ENCODE measurements around the gene C4BPB. TPM values are rescaled to one million over a fixed set of nuclear protein-coding genes. Genes with fewer than 3 reads are reported as not detected.
A peak's percentile ranks its signal among the peaks of the same experiment; 100 is the strongest.

The C4BPB gene
- total RNA-seq, 3 donors from 2014 or later, result 4.4 to 20.0 (median 7.2) TPM

DNA sequence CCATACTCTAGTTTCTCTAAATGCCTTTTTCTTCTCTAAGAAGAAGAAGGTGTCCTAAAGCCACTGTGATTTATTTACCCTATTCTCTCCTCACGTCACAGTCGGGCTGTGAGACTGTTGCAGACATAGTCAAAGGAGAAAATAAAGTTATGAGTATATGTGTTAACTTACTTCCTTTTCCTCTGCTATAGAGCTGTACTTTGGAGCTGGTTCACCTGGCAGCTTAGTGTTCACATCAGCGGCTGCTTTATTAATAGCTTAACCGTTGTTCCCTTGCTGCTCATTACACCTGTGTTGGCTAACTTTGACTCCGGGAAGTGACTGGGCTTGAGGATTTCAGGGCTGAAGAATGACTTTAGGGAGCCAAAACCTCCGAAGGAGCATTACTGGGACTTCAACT, 32.0 kb upstream of the C4BPB start:
- no peaks in the 10 kb centered on the region for H3K9me3 ChIP-seq
- peak in 1 of 3 donors; percentile 68 for DNase-seq
- ATAC-seq, result peak; percentile 67
- peaks cover 13% of the 10 kb centered on the region for H3K4me1 ChIP-seq (ENCODE audit: low read depth)
- TF ChIP-seq, protein P1, sequence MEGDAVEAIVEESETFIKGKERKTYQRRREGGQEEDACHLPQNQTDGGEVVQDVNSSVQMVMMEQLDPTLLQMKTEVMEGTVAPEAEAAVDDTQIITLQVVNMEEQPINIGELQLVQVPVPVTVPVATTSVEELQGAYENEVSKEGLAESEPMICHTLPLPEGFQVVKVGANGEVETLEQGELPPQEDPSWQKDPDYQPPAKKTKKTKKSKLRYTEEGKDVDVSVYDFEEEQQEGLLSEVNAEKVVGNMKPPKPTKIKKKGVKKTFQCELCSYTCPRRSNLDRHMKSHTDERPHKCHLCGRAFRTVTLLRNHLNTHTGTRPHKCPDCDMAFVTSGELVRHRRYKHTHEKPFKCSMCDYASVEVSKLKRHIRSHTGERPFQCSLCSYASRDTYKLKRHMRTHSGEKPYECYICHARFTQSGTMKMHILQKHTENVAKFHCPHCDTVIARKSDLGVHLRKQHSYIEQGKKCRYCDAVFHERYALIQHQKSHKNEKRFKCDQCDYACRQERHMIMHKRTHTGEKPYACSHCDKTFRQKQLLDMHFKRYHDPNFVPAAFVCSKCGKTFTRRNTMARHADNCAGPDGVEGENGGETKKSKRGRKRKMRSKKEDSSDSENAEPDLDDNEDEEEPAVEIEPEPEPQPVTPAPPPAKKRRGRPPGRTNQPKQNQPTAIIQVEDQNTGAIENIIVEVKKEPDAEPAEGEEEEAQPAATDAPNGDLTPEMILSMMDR (IDR thresholded peaks at IDR 0.05), result peak; percentile 7
- intact Hi-C loops (cut with DNase I, micrococcal nuclease), result no loop called here
- H3K4me3 ChIP-seq, result no peak overlapping the region
- no peaks in the 10 kb centered on the region for H3K36me3 ChIP-seq (ENCODE audit: low read depth)

DNA sequence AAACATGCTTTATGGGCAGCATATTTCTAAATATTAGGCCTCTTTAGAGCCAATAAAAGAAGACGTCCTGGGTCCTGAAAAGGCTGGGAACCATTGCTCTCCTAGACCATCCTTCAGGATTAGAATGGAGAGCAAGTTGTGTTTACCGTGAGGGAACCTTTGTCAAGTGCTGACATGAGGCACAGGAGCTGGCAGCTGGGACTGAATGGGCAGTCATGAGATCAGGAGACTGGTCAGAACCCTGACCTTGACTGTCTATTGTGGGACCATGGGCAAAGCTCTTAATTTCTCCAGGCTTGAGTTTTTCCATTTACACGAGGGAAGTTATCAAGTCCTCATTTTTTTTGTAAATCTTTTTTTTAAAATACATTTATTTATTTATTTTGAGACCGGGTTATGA, 30.4 kb upstream of the C4BPB start:
- Histone ChIP-seq H3K36me3 (ENCODE audit: low read depth) (no peaks in the 10 kb centered on the region), H3K4me1 (ENCODE audit: low read depth) (peaks cover 5% of the 10 kb centered on the region), H3K4me3 (no peak overlapping the region), H3K9me3 (no peaks in the 10 kb centered on the region)
- DNase-seq, result no peak
- TF ChIP-seq, protein P1 (IDR thresholded peaks at IDR 0.05), result no peak
- intact Hi-C loops (cut with DNase I, micrococcal nuclease), result no loop called here
- no peak for ATAC-seq

DNA sequence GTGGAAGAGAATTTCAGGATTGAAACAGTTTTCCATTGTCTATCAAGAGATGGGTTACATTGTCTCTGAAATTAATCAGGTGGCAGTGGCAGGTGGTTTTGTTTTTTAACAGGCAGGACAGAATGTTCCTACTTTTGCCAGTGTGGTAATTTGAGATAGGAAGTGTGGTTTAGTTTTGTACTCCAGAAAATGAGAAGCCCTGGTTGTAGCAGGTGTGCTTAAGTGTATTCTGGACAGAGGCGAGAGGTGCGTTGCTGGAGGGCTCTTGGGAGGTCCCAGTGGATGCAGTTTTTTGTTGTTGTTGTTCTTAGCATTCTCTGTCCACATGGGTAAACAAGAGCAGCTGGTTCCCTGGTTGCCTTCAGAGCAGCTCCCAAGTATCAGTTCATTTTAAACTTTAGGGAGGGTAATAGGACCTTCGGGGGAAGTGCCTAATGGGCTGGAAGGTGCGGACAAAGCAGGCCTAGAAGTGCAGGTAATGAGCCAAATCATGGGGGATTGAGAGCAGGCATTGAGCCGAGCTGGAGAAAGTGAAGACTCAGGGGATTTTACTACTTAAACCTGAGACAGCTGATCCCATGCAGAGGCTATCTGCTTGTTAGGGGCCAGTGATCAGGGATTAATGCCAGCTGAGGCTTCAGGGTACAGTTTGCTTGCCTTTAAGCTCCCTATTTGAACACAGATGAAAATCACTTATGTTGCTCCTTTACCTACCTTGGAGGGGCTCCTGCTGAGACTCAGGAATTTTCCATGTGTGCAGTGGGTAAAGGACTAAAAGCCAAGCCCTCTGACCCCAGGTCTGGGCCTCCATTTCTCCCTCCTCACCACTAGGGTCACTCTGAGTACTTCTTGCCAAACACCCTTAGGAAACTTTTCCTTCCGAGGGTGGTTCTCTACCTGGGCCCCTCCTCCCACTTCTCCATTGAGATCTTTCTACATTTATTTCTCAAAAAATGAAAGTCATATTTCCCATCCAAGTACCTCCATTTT, 29.5 kb upstream of the C4BPB start:
- intact Hi-C loops (cut with DNase I, micrococcal nuclease), result no loop called here
- ATAC-seq (no peak), DNase-seq (no peak)
- Histone ChIP-seq H3K4me3 (no peak overlapping the region), H3K4me1 (ENCODE audit: low read depth) (peaks cover 7% of the 10 kb centered on the region), H3K36me3 (ENCODE audit: low read depth) (no peaks in the 10 kb centered on the region), H3K9me3 (no peaks in the 10 kb centered on the region)
- TF ChIP-seq, protein P1 (IDR thresholded peaks at IDR 0.05), result no peak

DNA sequence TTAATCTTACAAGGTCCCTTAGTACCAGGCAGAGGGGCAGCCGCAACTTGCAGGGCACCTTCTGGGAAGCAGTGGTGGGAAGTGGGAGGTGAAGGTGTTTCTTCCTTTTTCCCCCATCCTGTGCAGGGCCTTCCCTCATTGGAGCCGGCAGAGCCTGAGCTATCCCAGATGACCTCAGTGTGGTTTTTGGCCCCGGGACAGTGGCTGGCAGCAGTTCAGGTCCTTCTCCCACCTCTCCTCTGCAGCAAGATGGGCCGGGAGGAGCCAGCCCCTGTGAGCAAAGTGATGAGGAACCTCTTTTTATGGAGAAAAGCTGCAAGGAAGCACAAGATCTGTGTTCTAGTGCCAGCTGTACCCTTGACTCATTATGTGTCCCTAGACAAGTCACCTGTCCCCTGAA, 28.8 kb upstream of the C4BPB start:
- TF ChIP-seq, protein P1 (IDR thresholded peaks at IDR 0.05), result no peak
- Histone ChIP-seq H3K36me3 (ENCODE audit: low read depth) (no peaks in the 10 kb centered on the region), H3K4me1 (ENCODE audit: low read depth) (peaks cover 9% of the 10 kb centered on the region), H3K4me3 (no peak overlapping the region), H3K9me3 (no peaks in the 10 kb centered on the region)
- DNase-seq, result no peak
- no peak for ATAC-seq
- intact Hi-C loops (cut with DNase I, micrococcal nuclease), result no loop called here

DNA sequence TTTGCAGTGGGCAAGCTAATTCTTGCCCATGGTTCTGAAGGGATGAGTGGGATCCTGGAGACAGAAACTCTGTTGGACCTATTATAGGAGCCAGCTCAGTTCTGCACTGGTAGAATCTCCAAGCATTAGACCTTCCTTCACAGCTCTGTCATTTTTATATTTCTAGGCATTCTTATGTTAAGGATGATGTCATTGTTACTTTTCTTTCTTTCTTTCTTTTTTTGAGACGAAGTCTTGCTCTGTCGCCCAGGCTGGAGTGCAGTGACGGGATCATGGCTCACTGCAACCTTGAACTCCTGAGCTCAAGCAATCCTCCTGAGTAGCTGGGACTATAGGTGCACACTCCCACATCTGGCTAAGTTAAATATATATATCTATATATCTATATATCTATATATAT, 28.1 kb upstream of the C4BPB start:
- no peak for ATAC-seq
- intact Hi-C loops (cut with DNase I, micrococcal nuclease), result no loop called here

More for the DNA sequence above, 28.1 kb upstream of the C4BPB start:
- H3K4me3 ChIP-seq, result no peak overlapping the region
- H3K9me3 ChIP-seq, result no peaks in the 10 kb centered on the region
- TF ChIP-seq, protein P1 (IDR thresholded peaks at IDR 0.05), result no peak
- no peaks in the 10 kb centered on the region for H3K36me3 ChIP-seq (ENCODE audit: low read depth)
- no peak for DNase-seq
- H3K4me1 ChIP-seq (ENCODE audit: low read depth), result peaks cover 12% of the 10 kb centered on the region

Measured in mucosa of descending colon (tissue), 3 donors.